Measurements from ENCODE around the gene AIFM3. TPM values are rescaled to one million over a fixed set of nuclear protein-coding genes. Genes with fewer than 3 reads are reported as not detected.

Gene AIFM3
- total and polyA plus RNA-seq, 2 of the 4 experiments (the other 2 are of a cell fraction) = 0.09 to 0.18 TPM

DNA sequence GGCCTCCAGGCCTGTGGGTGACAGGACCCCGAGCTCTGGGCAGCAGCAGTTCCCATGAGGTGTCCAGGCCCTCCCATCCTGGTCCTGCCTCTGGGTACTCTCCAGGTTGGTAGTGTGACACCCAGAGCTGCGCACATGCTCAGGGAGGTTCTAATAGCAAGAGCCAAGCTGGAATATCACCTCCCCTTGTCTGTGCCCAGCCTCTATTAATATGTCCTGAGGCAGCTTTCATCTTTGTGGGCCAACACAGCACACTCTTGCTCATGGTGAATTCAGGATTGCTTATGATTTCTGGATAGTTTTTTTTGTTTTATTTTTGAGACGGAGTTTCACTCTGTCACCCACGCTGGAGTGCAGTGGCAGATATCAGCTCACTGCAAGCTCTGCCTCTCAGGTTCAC lies 51.3 kb downstream of the AIFM3 start:
- no peak overlapping the region for H4K91ac ChIP-seq (ENCODE audit: insufficient read depth, low read depth, low read length)
- no peak overlapping the region for H3K23ac ChIP-seq (ENCODE audit: low read depth, low read length)
- H4K20me1 ChIP-seq (ENCODE audit: insufficient read depth, low read length) = peaks cover 4% of the 10 kb centered on the region; the same call in 1 of the 2 replicates
- CTCF ChIA-PET = no interaction called here
- 0 out of 4 replicates have a peak, but pooled peaks cover 0 to 5% of the 10 kb centered on the region in 2 experiments for H3K79me1 ChIP-seq (ENCODE audit: low read depth in 1 of 2, low read length in 2 of 2)
- no peak overlapping the region for H4K8ac ChIP-seq (ENCODE audit: low read depth in 2 of 2, low read length in 2 of 2)
- H2AFZ ChIP-seq (replicated peaks; ENCODE audit: low read length, poor library complexity) = no peak overlapping the region
- H3K4me2 ChIP-seq (ENCODE audit: low read depth, low read length) = no peak overlapping the region
- H2AK5ac ChIP-seq (ENCODE audit: low read depth, low read length) = no peak overlapping the region
- H3K9me1 ChIP-seq (ENCODE audit: insufficient read depth, low read length) = peaks cover 6% of the 10 kb centered on the region; the same call in 1 of the 2 replicates
- no peak overlapping the region for H3K4ac ChIP-seq (ENCODE audit: low read depth, low read length)
- H3K9ac ChIP-seq (ENCODE audit: low read depth, low read length) = no peak overlapping the region
- H3K9me3 ChIP-seq (ENCODE audit: control insufficient read depth, insufficient read depth, low read length) = no peaks in the 10 kb centered on the region
- in situ Hi-C loops (cut with MboI; ENCODE audit: low sequenced_read_pairs) = loop anchor here (10.0 kb wide), 1 partner anchor 76 kb away; no protein-coding TSS in a partner anchor
- no peak overlapping the region for H2BK120ac ChIP-seq (ENCODE audit: low read depth, low read length)
- H3K14ac ChIP-seq (replicated peaks; ENCODE audit: low read depth, low read length) = no peak overlapping the region
- no peak overlapping the region for H3K56ac ChIP-seq (ENCODE audit: extremely low read depth, insufficient read depth, low read length)
- H2BK5ac ChIP-seq (ENCODE audit: low read depth, low read length, poor library complexity, severe bottlenecking) = no peak overlapping the region
- no peak overlapping the region for H3K18ac ChIP-seq (ENCODE audit: low read depth, low read length)
- BruUV-seq (replicated peaks) = no TSS peak
- WGBS, 2 experiments (ENCODE audit: extremely low coverage in 2 of 2, insufficient read length in 1 of 2) = 86% methylated on average over 3 of the region's 4 CpGs; no CpG with 5 or more reads in 1 of the 2 experiments
- TF ChIP-seq, protein P1, sequence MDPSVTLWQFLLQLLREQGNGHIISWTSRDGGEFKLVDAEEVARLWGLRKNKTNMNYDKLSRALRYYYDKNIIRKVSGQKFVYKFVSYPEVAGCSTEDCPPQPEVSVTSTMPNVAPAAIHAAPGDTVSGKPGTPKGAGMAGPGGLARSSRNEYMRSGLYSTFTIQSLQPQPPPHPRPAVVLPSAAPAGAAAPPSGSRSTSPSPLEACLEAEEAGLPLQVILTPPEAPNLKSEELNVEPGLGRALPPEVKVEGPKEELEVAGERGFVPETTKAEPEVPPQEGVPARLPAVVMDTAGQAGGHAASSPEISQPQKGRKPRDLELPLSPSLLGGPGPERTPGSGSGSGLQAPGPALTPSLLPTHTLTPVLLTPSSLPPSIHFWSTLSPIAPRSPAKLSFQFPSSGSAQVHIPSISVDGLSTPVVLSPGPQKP (IDR thresholded peaks at IDR 0.05; ENCODE audit: borderline replicate concordance, low read depth, low read length) = no peak
- TF ChIP-seq MXI1 (IDR thresholded peaks at IDR 0.05; ENCODE audit: borderline replicate concordance, low read depth, low read length) (no peak), CHD1 (IDR thresholded peaks at IDR 0.05; ENCODE audit: low read depth, low read length) (no peak), SMC3 (IDR thresholded peaks at IDR 0.05; ENCODE audit: low read depth, low read length) (no peak), NFE2L2 (IDR thresholded peaks at IDR 0.05; ENCODE audit: low read depth, low read length) (no peak), MAFK (IDR thresholded peaks at IDR 0.05; ENCODE audit: low read depth, low read length) (no peak), BHLHE40 (IDR thresholded peaks at IDR 0.05; ENCODE audit: low read depth, low read length) (no peak), RCOR1 (IDR thresholded peaks at IDR 0.05; ENCODE audit: insufficient replicate concordance, low read length) (no peak), FOS (IDR thresholded peaks at IDR 0.05; ENCODE audit: low read depth, low read length) (no peak), MAZ (IDR thresholded peaks at IDR 0.05; ENCODE audit: borderline replicate concordance, low read depth, low read length) (no peak), POLR2A (IDR thresholded peaks at IDR 0.05; ENCODE audit: low read depth, low read length) (no peak), RFX5 (IDR thresholded peaks at IDR 0.05; ENCODE audit: low read depth, low read length) (no peak), RAD21 (IDR thresholded peaks at IDR 0.05; ENCODE audit: low read length) (no peak), CEBPB (IDR thresholded peaks at IDR 0.05; ENCODE audit: low read depth, low read length) (no peak)
- TF ChIP-seq, protein P2, sequence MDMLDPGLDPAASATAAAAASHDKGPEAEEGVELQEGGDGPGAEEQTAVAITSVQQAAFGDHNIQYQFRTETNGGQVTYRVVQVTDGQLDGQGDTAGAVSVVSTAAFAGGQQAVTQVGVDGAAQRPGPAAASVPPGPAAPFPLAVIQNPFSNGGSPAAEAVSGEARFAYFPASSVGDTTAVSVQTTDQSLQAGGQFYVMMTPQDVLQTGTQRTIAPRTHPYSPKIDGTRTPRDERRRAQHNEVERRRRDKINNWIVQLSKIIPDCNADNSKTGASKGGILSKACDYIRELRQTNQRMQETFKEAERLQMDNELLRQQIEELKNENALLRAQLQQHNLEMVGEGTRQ (IDR thresholded peaks at IDR 0.05; ENCODE audit: low read depth, low read length) = no peak
- TF ChIP-seq, protein P3, sequence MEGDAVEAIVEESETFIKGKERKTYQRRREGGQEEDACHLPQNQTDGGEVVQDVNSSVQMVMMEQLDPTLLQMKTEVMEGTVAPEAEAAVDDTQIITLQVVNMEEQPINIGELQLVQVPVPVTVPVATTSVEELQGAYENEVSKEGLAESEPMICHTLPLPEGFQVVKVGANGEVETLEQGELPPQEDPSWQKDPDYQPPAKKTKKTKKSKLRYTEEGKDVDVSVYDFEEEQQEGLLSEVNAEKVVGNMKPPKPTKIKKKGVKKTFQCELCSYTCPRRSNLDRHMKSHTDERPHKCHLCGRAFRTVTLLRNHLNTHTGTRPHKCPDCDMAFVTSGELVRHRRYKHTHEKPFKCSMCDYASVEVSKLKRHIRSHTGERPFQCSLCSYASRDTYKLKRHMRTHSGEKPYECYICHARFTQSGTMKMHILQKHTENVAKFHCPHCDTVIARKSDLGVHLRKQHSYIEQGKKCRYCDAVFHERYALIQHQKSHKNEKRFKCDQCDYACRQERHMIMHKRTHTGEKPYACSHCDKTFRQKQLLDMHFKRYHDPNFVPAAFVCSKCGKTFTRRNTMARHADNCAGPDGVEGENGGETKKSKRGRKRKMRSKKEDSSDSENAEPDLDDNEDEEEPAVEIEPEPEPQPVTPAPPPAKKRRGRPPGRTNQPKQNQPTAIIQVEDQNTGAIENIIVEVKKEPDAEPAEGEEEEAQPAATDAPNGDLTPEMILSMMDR (conservative IDR thresholded peaks at IDR 0.05; ENCODE audit: low read depth, low read length) = no peak
- no peak overlapping the region for H4K5ac ChIP-seq (ENCODE audit: low read depth, low read length)
- H2AK9ac ChIP-seq (replicated peaks; ENCODE audit: low read depth, low read length, poor library complexity) = no peak overlapping the region
- POLR2A ChIA-PET (ENCODE audit: unreplicated experiment) = no interaction called here
- ATAC-seq (ENCODE audit: low read depth) (no peak), DNase-seq (no peak)
- H3K36me3 ChIP-seq (ENCODE audit: control insufficient read depth, insufficient read depth, low read length) = no peaks in the 10 kb centered on the region
- dilution Hi-C loops (cut with HindIII; ENCODE audit: low sequenced_read_pairs, unreplicated experiment) = no loop called here
- peaks cover 14% of the 10 kb centered on the region for H3K4me1 ChIP-seq (ENCODE audit: control insufficient read depth, insufficient read depth, low read length)
- H3K27ac ChIP-seq (ENCODE audit: insufficient read depth, low read length) = no peak overlapping the region
- H3K4me3 ChIP-seq (ENCODE audit: insufficient read depth, low read depth, low read length) = no peak overlapping the region
- no peak overlapping the region for H2BK20ac ChIP-seq (ENCODE audit: low read depth, low read length)
- no peak overlapping the region for H2BK15ac ChIP-seq (ENCODE audit: low read depth, low read length)
- H3K27me3 ChIP-seq (ENCODE audit: control insufficient read depth, insufficient read depth, low read length) = peaks cover 7% of the 10 kb centered on the region
- intact Hi-C loops (cut with micrococcal nuclease) = no loop called here

All from IMR-90 (cell line).